Neural progenitor cell (in vitro differentiated cells): ENCODE results near the gene ENPP1. TPM values are rescaled to one million over a fixed set of nuclear protein-coding genes. Genes with fewer than 3 reads are reported as not detected.

Source experiments
- DNase-seq: peaks from one replicate; pipeline ENCODE4 v3.0.0-alpha.2; 2016; ENCODE audit warnings: low spot score
- H2AFZ ChIP-seq: fragments of 200-600 bp; sonication (generic); replicated peaks from 2 replicates; pipeline ENCODE4 v1.6.1; 2016; ENCODE audit warnings: antibody characterized with exemption
- H3F3A ChIP-seq: fragments of 200-600 bp; sonication (generic); 2 replicates; pipeline ENCODE4 v1.6.1; 2016; ENCODE audit warnings: antibody characterized with exemption, low read depth
- H3K27ac ChIP-seq: fragments of 200-600 bp; sonication (generic); 2 replicates; pipeline ENCODE4 v1.5.1; 2016; ENCODE audit warnings: mild to moderate bottlenecking
- H3K27me3 ChIP-seq: fragments of 200-600 bp; sonication (generic); 2 replicates; pipeline ENCODE4 v1.6.1; 2016; ENCODE audit warnings: mild to moderate bottlenecking, moderate library complexity
- H3K36me3 ChIP-seq: fragments of 200-600 bp; sonication (generic); 2 replicates; pipeline ENCODE4 v1.5.1; 2016
- H3K4me1 ChIP-seq: fragments of 200-600 bp; sonication (generic); 2 replicates; pipeline ENCODE4 v1.6.1; 2016; ENCODE audit warnings: mixed run types
- H3K4me2 ChIP-seq: fragments of 200-600 bp; sonication (generic); 2 replicates; pipeline ENCODE4 v1.6.1; 2016
- H3K4me3 ChIP-seq: fragments of 200-600 bp; sonication (generic); 2 replicates; pipeline ENCODE4 v1.5.1; 2016
- H3K79me2 ChIP-seq: fragments of 200-600 bp; sonication (generic); 2 replicates; pipeline ENCODE4 v1.6.1; 2016; ENCODE audit warnings: low read depth
- H3K9ac ChIP-seq: fragments of 200-600 bp; sonication (generic); 2 replicates; pipeline ENCODE4 v1.6.1; 2016
- H3K9me3 ChIP-seq: fragments of 200-600 bp; sonication (generic); 2 replicates; pipeline ENCODE4 v1.5.1; 2016; ENCODE audit warnings: low read depth
- H4K20me1 ChIP-seq: fragments of 200-600 bp; sonication (generic); 2 replicates; pipeline ENCODE4 v1.6.1; 2016; ENCODE audit warnings: low read depth
- H3K27ac Mint-ChIP-seq: 3 replicates; pipeline ENCODE4 v1.8.0; 2021; ENCODE audit warnings: mixed read lengths
- H3K27me3 Mint-ChIP-seq: 2 replicates; pipeline ENCODE4 v1.8.0; 2022; ENCODE audit warnings: low read depth, mild to moderate bottlenecking, inconsistent platforms, moderate library complexity, mixed read lengths; ENCODE audit not compliant: insufficient read depth
- H3K36me3 Mint-ChIP-seq: 3 replicates; pipeline ENCODE4 v1.8.0; 2021; ENCODE audit warnings: mixed read lengths
- H3K4me1 Mint-ChIP-seq: 3 replicates; pipeline ENCODE4 v1.8.0; 2021; ENCODE audit warnings: mixed read lengths
- H3K4me3 Mint-ChIP-seq: 3 replicates; pipeline ENCODE4 v1.8.0; 2021; ENCODE audit warnings: mild to moderate bottlenecking, moderate library complexity, mixed read lengths
- H3K9me3 Mint-ChIP-seq: 3 replicates; pipeline ENCODE4 v1.8.0; 2020; ENCODE audit warnings: mixed read lengths
- EZH2 ChIP-seq: fragments of 200-600 bp; sonication (generic); IDR thresholded peaks from 2 replicates; pipeline ENCODE4 v1.6.1; 2017; ENCODE audit warnings: antibody characterized with exemption, mild to moderate bottlenecking, moderate library complexity
- EZH2phosphoT487 ChIP-seq: fragments of 200-600 bp; sonication (generic); IDR thresholded peaks from 2 replicates; pipeline ENCODE4 v1.6.1; 2017; ENCODE audit warnings: antibody characterized with exemption
- total RNA-seq: library from RNA; depleted of rRNA; stranded (reverse); fragments of >200 nt; gene quantifications from 2 replicates; pipeline ENCODE4 v1.2.3, GENCODE V29; 2015; ENCODE audit warnings: low replicate concordance
- TF ChIP-seq, protein P1 (sequence below): fragments of 200-600 bp; sonication (generic); IDR thresholded peaks from 2 replicates; pipeline ENCODE4 v1.5.1; 2017; ENCODE audit warnings: antibody characterized with exemption, mild to moderate bottlenecking

Gene ENPP1
- total RNA-seq, 1 donor from 2014 or later: 9.7 TPM

DNA sequence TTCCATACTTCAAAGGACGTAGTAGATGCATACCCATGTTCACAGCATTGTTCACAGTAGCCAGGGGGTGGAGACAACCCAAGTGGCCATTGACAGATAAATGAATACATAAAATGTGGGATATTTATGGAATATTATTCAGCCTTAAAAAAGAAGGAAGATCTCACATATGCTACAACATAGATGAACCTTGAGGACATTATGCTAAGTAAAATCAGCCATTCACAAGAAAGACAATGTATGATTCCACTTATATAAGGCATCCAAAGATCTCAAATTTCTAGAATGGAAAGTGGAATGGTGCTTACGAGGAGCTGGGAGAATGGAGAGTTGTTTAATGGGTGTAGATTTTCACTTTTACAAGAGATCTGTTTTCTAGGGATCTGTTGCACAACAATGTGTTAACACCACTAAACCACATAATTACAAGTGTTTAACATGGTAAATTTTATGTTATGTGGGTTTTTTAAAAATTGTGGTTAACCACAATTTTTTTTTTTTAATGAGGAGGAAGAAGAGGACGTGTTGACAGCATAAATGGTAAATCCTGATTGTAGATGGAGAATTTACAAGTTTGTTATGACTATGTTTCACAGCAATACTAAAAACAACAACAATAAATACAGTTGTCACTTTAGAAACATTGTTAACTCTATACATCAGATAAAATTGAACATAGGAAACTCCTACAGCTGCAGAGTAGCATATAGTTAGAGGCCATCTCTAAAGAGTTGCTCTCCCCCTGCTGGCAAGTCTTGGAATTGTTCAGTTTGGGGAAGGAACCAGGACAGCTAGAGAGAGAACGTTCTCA lies 101.8 kb downstream of the ENPP1 start:
- no peak overlapping the region for H3K27ac ChIP-seq
- H3F3A ChIP-seq: no peaks in the 10 kb centered on the region
- no peaks in the 10 kb centered on the region for H3K4me1 Mint-ChIP-seq
- no peak overlapping the region for H3K4me3 ChIP-seq
- no peaks in the 10 kb centered on the region for H4K20me1 ChIP-seq
- peaks cover 4% of the 10 kb centered on the region for H3K27me3 Mint-ChIP-seq
- no peak overlapping the region for H3K9ac ChIP-seq
- TF ChIP-seq, protein P1, sequence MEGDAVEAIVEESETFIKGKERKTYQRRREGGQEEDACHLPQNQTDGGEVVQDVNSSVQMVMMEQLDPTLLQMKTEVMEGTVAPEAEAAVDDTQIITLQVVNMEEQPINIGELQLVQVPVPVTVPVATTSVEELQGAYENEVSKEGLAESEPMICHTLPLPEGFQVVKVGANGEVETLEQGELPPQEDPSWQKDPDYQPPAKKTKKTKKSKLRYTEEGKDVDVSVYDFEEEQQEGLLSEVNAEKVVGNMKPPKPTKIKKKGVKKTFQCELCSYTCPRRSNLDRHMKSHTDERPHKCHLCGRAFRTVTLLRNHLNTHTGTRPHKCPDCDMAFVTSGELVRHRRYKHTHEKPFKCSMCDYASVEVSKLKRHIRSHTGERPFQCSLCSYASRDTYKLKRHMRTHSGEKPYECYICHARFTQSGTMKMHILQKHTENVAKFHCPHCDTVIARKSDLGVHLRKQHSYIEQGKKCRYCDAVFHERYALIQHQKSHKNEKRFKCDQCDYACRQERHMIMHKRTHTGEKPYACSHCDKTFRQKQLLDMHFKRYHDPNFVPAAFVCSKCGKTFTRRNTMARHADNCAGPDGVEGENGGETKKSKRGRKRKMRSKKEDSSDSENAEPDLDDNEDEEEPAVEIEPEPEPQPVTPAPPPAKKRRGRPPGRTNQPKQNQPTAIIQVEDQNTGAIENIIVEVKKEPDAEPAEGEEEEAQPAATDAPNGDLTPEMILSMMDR: peak; percentile 90
- no peak for TF ChIP-seq EZH2phosphoT487
- no peak overlapping the region for H3K27ac Mint-ChIP-seq
- H3K4me1 ChIP-seq: no peaks in the 10 kb centered on the region
- H3K36me3 ChIP-seq: no peaks in the 10 kb centered on the region
- no peaks in the 10 kb centered on the region for H3K9me3 Mint-ChIP-seq
- no peak overlapping the region for H3K4me3 Mint-ChIP-seq
- no peak overlapping the region for H2AFZ ChIP-seq
- no peaks in the 10 kb centered on the region for H3K9me3 ChIP-seq
- no peaks in the 10 kb centered on the region for H3K79me2 ChIP-seq
- peak; percentile 75 for DNase-seq
- no peak overlapping the region for H3K4me2 ChIP-seq
- H3K27me3 ChIP-seq: no peaks in the 10 kb centered on the region
- no peaks in the 10 kb centered on the region for H3K36me3 Mint-ChIP-seq

DNA sequence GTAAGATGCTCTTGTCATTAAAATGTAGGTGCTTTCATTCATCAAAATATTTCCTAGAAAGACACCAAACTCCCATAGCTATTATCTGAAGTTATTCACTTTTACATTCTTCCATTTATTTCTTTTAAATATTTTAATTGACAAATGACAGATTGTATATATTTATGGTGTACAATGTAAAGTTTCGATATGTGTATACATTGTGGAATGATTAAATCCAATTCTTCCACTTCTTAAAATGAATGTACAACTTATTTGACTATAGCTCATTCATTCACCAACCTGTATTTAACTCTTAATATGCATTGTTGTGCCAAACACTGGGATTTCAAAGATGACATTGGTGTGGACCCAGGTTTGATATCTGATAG lies 102.4 kb downstream of the ENPP1 start:
- H3K4me1 Mint-ChIP-seq: no peaks in the 10 kb centered on the region
- Histone ChIP-seq H3K9me3 (no peaks in the 10 kb centered on the region), H2AFZ (no peak overlapping the region), H4K20me1 (no peaks in the 10 kb centered on the region), H3K4me1 (no peaks in the 10 kb centered on the region), H3K27me3 (no peaks in the 10 kb centered on the region), H3K27ac (no peak overlapping the region), H3K4me2 (no peak overlapping the region), H3K9ac (no peak overlapping the region), H3K79me2 (no peaks in the 10 kb centered on the region), H3F3A (no peaks in the 10 kb centered on the region), H3K36me3 (no peaks in the 10 kb centered on the region), H3K4me3 (no peak overlapping the region)
- no peak overlapping the region for H3K27ac Mint-ChIP-seq
- no peaks in the 10 kb centered on the region for H3K36me3 Mint-ChIP-seq
- no peak overlapping the region for H3K4me3 Mint-ChIP-seq
- peaks cover 2% of the 10 kb centered on the region for H3K27me3 Mint-ChIP-seq
- TF ChIP-seq EZH2 (no peak), EZH2phosphoT487 (no peak)
- DNase-seq: no peak
- no peaks in the 10 kb centered on the region for H3K9me3 Mint-ChIP-seq

- Histone ChIP-seq H3K27me3 (no peaks in the 10 kb centered on the region), H3K27ac (no peak overlapping the region), H3K79me2 (no peaks in the 10 kb centered on the region), H3K9ac (no peak overlapping the region), H3K36me3 (no peaks in the 10 kb centered on the region), H2AFZ (no peak overlapping the region), H4K20me1 (no peaks in the 10 kb centered on the region), H3K9me3 (no peaks in the 10 kb centered on the region), H3K4me3 (no peak overlapping the region), H3K4me2 (no peak overlapping the region), H3F3A (no peaks in the 10 kb centered on the region), H3K4me1 (no peaks in the 10 kb centered on the region)
- Mint-ChIP-seq H3K4me3 (no peak overlapping the region), H3K27me3 (peaks cover 2% of the 10 kb centered on the region), H3K27ac (no peak overlapping the region), H3K9me3 (no peaks in the 10 kb centered on the region), H3K36me3 (no peaks in the 10 kb centered on the region), H3K4me1 (no peaks in the 10 kb centered on the region)
- DNase-seq: no peak
- no peak for TF ChIP-seq EZH2
- TF ChIP-seq EZH2phosphoT487: no peak
- TF ChIP-seq, protein P1: no peak
Measured at GRCh38 chr6:131910956-131911355, 103.1 kb downstream of the ENPP1 start.

DNA sequence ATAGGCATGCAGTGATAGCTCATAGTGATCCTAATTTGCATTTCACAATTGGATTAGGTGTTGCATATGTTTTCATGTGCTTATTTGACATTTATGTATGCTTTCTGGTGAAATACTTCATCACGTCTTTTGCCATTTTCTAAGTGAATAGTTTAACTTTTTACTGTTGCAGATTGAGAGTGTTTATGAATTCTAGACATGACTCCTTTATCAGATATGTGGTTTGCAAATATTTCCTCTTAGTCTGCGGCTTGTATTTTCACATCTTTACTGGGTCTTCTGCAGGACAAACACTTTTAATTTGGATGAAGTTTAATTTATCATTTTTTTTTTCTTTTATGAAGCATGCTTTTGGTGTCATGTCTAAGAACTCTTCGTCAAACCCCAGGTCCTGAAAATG lies 104.1 kb downstream of the ENPP1 start:
- no peaks in the 10 kb centered on the region for H4K20me1 ChIP-seq
- H3F3A ChIP-seq: no peaks in the 10 kb centered on the region
- H3K4me2 ChIP-seq: no peak overlapping the region
- H3K9ac ChIP-seq: no peak overlapping the region
- no peaks in the 10 kb centered on the region for H3K27me3 ChIP-seq
- Mint-ChIP-seq H3K27ac (no peak overlapping the region), H3K4me1 (no peaks in the 10 kb centered on the region), H3K27me3 (peaks cover 2% of the 10 kb centered on the region), H3K9me3 (no peaks in the 10 kb centered on the region), H3K4me3 (no peak overlapping the region), H3K36me3 (no peaks in the 10 kb centered on the region)
- no peak overlapping the region for H2AFZ ChIP-seq
- no peaks in the 10 kb centered on the region for H3K79me2 ChIP-seq
- H3K4me1 ChIP-seq: no peaks in the 10 kb centered on the region
- no peak overlapping the region for H3K27ac ChIP-seq
- no peaks in the 10 kb centered on the region for H3K36me3 ChIP-seq
- no peak overlapping the region for H3K4me3 ChIP-seq
- TF ChIP-seq EZH2 (no peak), EZH2phosphoT487 (no peak)
- TF ChIP-seq, protein P1: no peak
- DNase-seq: no peak
- no peaks in the 10 kb centered on the region for H3K9me3 ChIP-seq
